Endodermal cell (in vitro differentiated cells): Measurements from ENCODE around the gene OXCT1. TPM values are rescaled to one million over a fixed set of nuclear protein-coding genes. Genes with fewer than 3 reads are reported as not detected.
A peak's percentile ranks its signal among the peaks of the same experiment; 100 is the strongest.

ENCODE experiments used
- DNase-seq: peaks from one replicate; pipeline ENCODE4 v3.0.0-alpha.2; 2017
- H3K27ac ChIP-seq: 2 replicates; pipeline ENCODE4 v1.5.1; 2013; ENCODE audit warnings: mild to moderate bottlenecking, low read depth, low read length, moderate library complexity
- H3K27me3 ChIP-seq: 2 replicates; pipeline ENCODE4 v1.6.1; 2013; ENCODE audit warnings: mild to moderate bottlenecking, low read length, moderate library complexity; ENCODE audit not compliant: insufficient read depth, control insufficient read depth, poor library complexity, severe bottlenecking
- H3K36me3 ChIP-seq: 2 replicates; pipeline ENCODE4 v1.7.0; 2013; ENCODE audit warnings: mild to moderate bottlenecking, low read length, moderate library complexity; ENCODE audit not compliant: control insufficient read depth, insufficient read depth
- H3K4me1 ChIP-seq: one replicate; pipeline ENCODE4 v1.7.0; 2013; ENCODE audit warnings: low read length; ENCODE audit not compliant: control insufficient read depth, insufficient read depth
- H3K4me3 ChIP-seq: 2 replicates; pipeline ENCODE4 v1.5.1; 2013; ENCODE audit warnings: mild to moderate bottlenecking, low read length, moderate library complexity
- H3K9ac ChIP-seq: 2 replicates; pipeline ENCODE4 v1.6.1; 2013; ENCODE audit warnings: mild to moderate bottlenecking, low read length, moderate library complexity; ENCODE audit not compliant: poor library complexity, severe bottlenecking; ENCODE audit errors: extremely low read depth
- H3K9me3 ChIP-seq: 2 replicates; pipeline ENCODE4 v1.6.1; 2013; ENCODE audit warnings: mild to moderate bottlenecking, low read length, moderate library complexity; ENCODE audit not compliant: control insufficient read depth
- H3K27ac Mint-ChIP-seq: 2 replicates; pipeline ENCODE4 v1.8.0; 2020; ENCODE audit warnings: mixed read lengths
- H3K27me3 Mint-ChIP-seq: 2 replicates; pipeline ENCODE4 v1.8.0; 2021; ENCODE audit warnings: mild to moderate bottlenecking, mixed read lengths; ENCODE audit not compliant: insufficient read depth
- H3K36me3 Mint-ChIP-seq: 2 replicates; pipeline ENCODE4 v1.8.0; 2020; ENCODE audit warnings: low read depth, mixed read lengths
- H3K4me1 Mint-ChIP-seq: 2 replicates; pipeline ENCODE4 v1.8.0; 2020; ENCODE audit warnings: mixed read lengths
- H3K4me3 Mint-ChIP-seq: 2 replicates; pipeline ENCODE4 v1.8.0; 2020; ENCODE audit warnings: mild to moderate bottlenecking, moderate library complexity, mixed read lengths
- H3K9me3 Mint-ChIP-seq: 2 replicates; pipeline ENCODE4 v1.8.0; 2020; ENCODE audit warnings: mild to moderate bottlenecking, mixed read lengths
- CTCF ChIP-seq: fragments of 200-600 bp; sonication (generic); conservative IDR thresholded peaks from 2 replicates; pipeline ENCODE4 v1.5.0; 2021; ENCODE audit warnings: antibody characterized with exemption, mild to moderate bottlenecking
- WGBS, 2 experiments: methylation state at CpG; one replicate each; pipeline versions ENCODE4 v1.1.5 to v1.1.7; 2013; ENCODE audit warnings: missing lambda C conversion rate in 2 of 2, mixed read lengths in 1 of 2; ENCODE audit not compliant: insufficient coverage in 1 of 2, insufficient read length in 1 of 2; 5-methylcytosine and 5-hydroxymethylcytosine counted together
- total RNA-seq, 2 donors: library from RNA; stranded (reverse); fragmentation: NEBNext Ultra II Directional in 1 of 2; extraction: Animal tissue kit (Norgen Biotek cat#: 25700) in 1 of 2; gene quantifications; 2 replicates in 1 of 2; 3 replicates in 1 of 2; pipeline ENCODE4 v1.2.1, GENCODE V29; 2021

The OXCT1 gene
- total RNA-seq, 2 donors from 2014 or later: 24.5 to 25.1 TPM

- TF ChIP-seq CTCF: no peak
- WGBS, 2 experiments: 87 to 100% methylated on average over 2 to 3 of the region's 3 CpGs
- Histone ChIP-seq H3K36me3 (peaks cover 13% of the 10 kb centered on the region), H3K4me1 (no peaks in the 10 kb centered on the region), H3K27me3 (no peaks in the 10 kb centered on the region), H3K4me3 (no peak overlapping the region), H3K9me3 (no peaks in the 10 kb centered on the region), H3K27ac (no peak overlapping the region), H3K9ac (no peak overlapping the region)
- H3K4me3 Mint-ChIP-seq: no peak overlapping the region
- H3K27me3 Mint-ChIP-seq: no peaks in the 10 kb centered on the region
- no peak overlapping the region for H3K27ac Mint-ChIP-seq
- H3K4me1 Mint-ChIP-seq: no peaks in the 10 kb centered on the region
- H3K9me3 Mint-ChIP-seq: no peaks in the 10 kb centered on the region
- H3K36me3 Mint-ChIP-seq: peaks cover 19% of the 10 kb centered on the region
- DNase-seq: no peak
Measured at GRCh38 chr5:41831155-41831554, 39.1 kb downstream of the OXCT1 start.

- 100% methylated on average over 1 of the region's 1 CpG; no CpG with 5 or more reads in 1 of the 2 experiments for WGBS, 2 experiments
- no peaks in the 10 kb centered on the region for H3K9me3 Mint-ChIP-seq
- H3K4me3 ChIP-seq: no peak overlapping the region
- no peaks in the 10 kb centered on the region for H3K27me3 Mint-ChIP-seq
- H3K27ac Mint-ChIP-seq: no peak overlapping the region
- H3K27me3 ChIP-seq: no peaks in the 10 kb centered on the region
- H3K9ac ChIP-seq: no peak overlapping the region
- H3K36me3 ChIP-seq: peaks cover 13% of the 10 kb centered on the region
- no peak overlapping the region for H3K27ac ChIP-seq
- no peaks in the 10 kb centered on the region for H3K4me1 Mint-ChIP-seq
- no peaks in the 10 kb centered on the region for H3K4me1 ChIP-seq
- no peak overlapping the region for H3K4me3 Mint-ChIP-seq
- peaks cover 16% of the 10 kb centered on the region for H3K36me3 Mint-ChIP-seq
- DNase-seq: no peak
- H3K9me3 ChIP-seq: no peaks in the 10 kb centered on the region
- no peak for TF ChIP-seq CTCF
Measured at GRCh38 chr5:41827792-41828191, 42.4 kb downstream of the OXCT1 start.

DNA sequence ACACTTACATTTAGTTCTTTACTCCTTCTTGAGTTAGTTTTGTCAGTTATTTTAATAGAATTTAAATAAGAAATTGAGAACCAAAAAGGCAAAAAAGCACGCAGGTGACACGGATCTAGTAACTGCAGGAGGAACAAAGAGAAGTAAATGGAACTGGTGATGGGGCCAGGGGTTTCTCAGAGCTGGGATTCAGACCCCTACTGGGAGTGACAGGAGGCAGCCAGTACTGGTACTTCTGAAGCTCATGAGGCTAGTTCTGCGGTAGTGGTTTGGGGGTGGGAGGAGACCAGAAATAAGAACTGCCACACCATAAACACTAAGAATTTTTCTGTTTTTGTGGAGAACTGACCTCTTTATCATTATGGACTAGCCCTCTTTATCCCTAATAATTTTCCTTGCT lies 48.2 kb downstream of the OXCT1 start:
- WGBS, 2 experiments: 79 to 100% methylated on average over 2 of the region's 3 CpGs
- H3K27me3 Mint-ChIP-seq: no peaks in the 10 kb centered on the region

More for the DNA sequence above, 48.2 kb downstream of the OXCT1 start:
- Mint-ChIP-seq H3K4me3 (no peak overlapping the region), H3K4me1 (no peaks in the 10 kb centered on the region), H3K36me3 (peaks cover 4% of the 10 kb centered on the region), H3K27ac (no peak overlapping the region), H3K9me3 (no peaks in the 10 kb centered on the region)
- peak; percentile 49 for DNase-seq
- no peaks in the 10 kb centered on the region for H3K36me3 ChIP-seq
- H3K4me1 ChIP-seq: no peaks in the 10 kb centered on the region
- no peak overlapping the region for H3K4me3 ChIP-seq
- TF ChIP-seq CTCF: no peak
- H3K27ac ChIP-seq: no peak overlapping the region
- no peaks in the 10 kb centered on the region for H3K9me3 ChIP-seq
- no peak overlapping the region for H3K9ac ChIP-seq
- no peaks in the 10 kb centered on the region for H3K27me3 ChIP-seq
